WTC11 (cell line): Measurements from ENCODE around the gene CST6. TPM values are rescaled to one million over a fixed set of nuclear protein-coding genes. Genes with fewer than 3 reads are reported as not detected.
A peak's percentile ranks its signal among the peaks of the same experiment; 100 is the strongest.

Experiments used
- ATAC-seq: fragments of 200-7000 bp; cut with Tn5 transposase; 2 replicates; pipeline ENCODE4 v1.10.0; 2021; ENCODE audit warnings: mild to moderate bottlenecking, moderate library complexity
- Bru-seq: library from RNA; stranded (reverse); fragments of 400-500 nt; gene quantifications from one replicate; lab custom pipeline; 2021; lab: Mats Ljungman, UMichigan
- CTCF ChIA-PET: fragments of 300-600 bp; sonication (Branson Sonifier 250); formaldehyde crosslinking; loops from one replicate; lab custom pipeline; 2021; ENCODE audit warnings: antibody characterized with exemption; lab: Charles Lee
- POLR2A ChIA-PET: fragments of 350-600 bp; sonication (Branson Sonifier 250); formaldehyde crosslinking; loops from one replicate; lab custom pipeline; 2021; ENCODE audit warnings: antibody characterized with exemption; lab: Charles Lee
- DNase-seq: peaks from one replicate; pipeline ENCODE4 v3.0.0; 2021; ENCODE audit warnings: low spot score
- H3K27ac Mint-ChIP-seq: 2 replicates; pipeline ENCODE4 v1.8.0; 2021; ENCODE audit warnings: mixed read lengths
- H3K27me3 Mint-ChIP-seq: 2 replicates; pipeline ENCODE4 v1.8.0; 2021; ENCODE audit warnings: low read depth, mild to moderate bottlenecking, moderate library complexity, mixed read lengths
- H3K36me3 Mint-ChIP-seq: 2 replicates; pipeline ENCODE4 v1.8.0; 2021; ENCODE audit warnings: mixed read lengths
- H3K4me1 Mint-ChIP-seq: 2 replicates; pipeline ENCODE4 v1.8.0; 2022; ENCODE audit warnings: mixed read lengths
- H3K4me3 Mint-ChIP-seq: 2 replicates; pipeline ENCODE4 v1.8.0; 2021; ENCODE audit warnings: mild to moderate bottlenecking, moderate library complexity, mixed read lengths
- H3K9me3 Mint-ChIP-seq: 2 replicates; pipeline ENCODE4 v1.8.0; 2021; ENCODE audit warnings: mixed read lengths
- ATF1 ChIP-seq: sonication (generic); formaldehyde crosslinking; IDR thresholded peaks from 2 replicates; pipeline ENCODE4 v1.8.1; 2023; ENCODE audit warnings: mild to moderate bottlenecking, moderate library complexity, missing genetic modification reagents
- FOXJ3 ChIP-seq: sonication (generic); formaldehyde crosslinking; IDR thresholded peaks from 2 replicates; pipeline ENCODE4 v1.9.0; 2021; ENCODE audit warnings: missing genetic modification reagents, mild to moderate bottlenecking, borderline replicate concordance
- FOXP1 ChIP-seq: sonication (generic); formaldehyde crosslinking; IDR thresholded peaks from 2 replicates; pipeline ENCODE4 v1.8.0; 2022; ENCODE audit warnings: missing genetic modification reagents, mild to moderate bottlenecking, moderate library complexity, borderline replicate concordance
- GTF2I ChIP-seq: fragments of 250-450 bp; sonication (Bioruptor Pico); conservative IDR thresholded peaks from 2 replicates; pipeline ENCODE4 v1.4.0; 2021; ENCODE audit warnings: mild to moderate bottlenecking
- HMGA2 ChIP-seq: fragments of 250-450 bp; sonication (Bioruptor Pico); IDR thresholded peaks from 2 replicates; pipeline ENCODE4 v1.4.0; 2021; ENCODE audit warnings: mild to moderate bottlenecking, moderate library complexity
- IRF2 ChIP-seq: sonication (generic); formaldehyde crosslinking; IDR thresholded peaks from 2 replicates; pipeline ENCODE4 v1.8.0; 2022; ENCODE audit warnings: low read depth, missing genetic modification reagents, borderline replicate concordance
- NFE2L1 ChIP-seq: sonication (generic); formaldehyde crosslinking; IDR thresholded peaks from 2 replicates; pipeline ENCODE4 v1.8.1; 2023; ENCODE audit warnings: missing genetic modification reagents
- RELA ChIP-seq: sonication (generic); formaldehyde crosslinking; IDR thresholded peaks from 2 replicates; pipeline ENCODE4 v1.8.1; 2022; ENCODE audit warnings: missing genetic modification reagents, mild to moderate bottlenecking, borderline replicate concordance
- SP1 ChIP-seq: sonication (generic); formaldehyde crosslinking; conservative IDR thresholded peaks from 2 replicates; pipeline ENCODE4 v1.8.1; 2022; ENCODE audit warnings: missing genetic modification reagents
- TP53 ChIP-seq: sonication (generic); formaldehyde crosslinking; IDR thresholded peaks from 2 replicates; pipeline ENCODE4 v1.8.1; 2023; ENCODE audit warnings: mild to moderate bottlenecking, missing genetic modification reagents
- ZBTB21 ChIP-seq: sonication (generic); formaldehyde crosslinking; IDR thresholded peaks from 2 replicates; pipeline ENCODE4 v1.8.1; 2023; ENCODE audit warnings: mild to moderate bottlenecking, missing genetic modification reagents, borderline replicate concordance
- ZNF138 ChIP-seq: sonication (generic); formaldehyde crosslinking; conservative IDR thresholded peaks from 2 replicates; pipeline ENCODE4 v1.8.1; 2022; ENCODE audit warnings: mild to moderate bottlenecking, moderate library complexity, missing genetic modification reagents
- ZNF232 ChIP-seq: sonication (generic); formaldehyde crosslinking; IDR thresholded peaks from 2 replicates; pipeline ENCODE4 v1.8.0; 2022; ENCODE audit warnings: mild to moderate bottlenecking, missing genetic modification reagents
- ZNF263 ChIP-seq: sonication (generic); formaldehyde crosslinking; IDR thresholded peaks from 2 replicates; pipeline ENCODE4 v1.8.1; 2022; ENCODE audit warnings: low read depth, mild to moderate bottlenecking, moderate library complexity, missing genetic modification reagents
- ZNF423 ChIP-seq: fragments of 250-450 bp; sonication (Bioruptor Pico); IDR thresholded peaks from 2 replicates; pipeline ENCODE4 v2.1.2; 2022; ENCODE audit warnings: mild to moderate bottlenecking, moderate library complexity
- long read RNA-seq, 3 experiments: library from RNA in 1 of 3; library from capped mRNA in 1 of 3; library from polyadenylated mRNA in 1 of 3; unstranded in 2 of 3; stranded (forward) in 1 of 3; transcript quantifications; one replicate each; pipeline ENCODE4 v2.0.0, GENCODE V29; 2021
- total RNA-seq: library from RNA; stranded (reverse); gene quantifications from 3 replicates; pipeline ENCODE4 v1.2.3, GENCODE V29; 2021
- TF ChIP-seq, protein P1 (sequence below): sonication (generic); formaldehyde crosslinking; IDR thresholded peaks from 2 replicates; pipeline ENCODE4 v1.8.1; 2023; ENCODE audit warnings: mild to moderate bottlenecking, moderate library complexity, missing genetic modification reagents
- TF ChIP-seq, protein P2 (sequence below): fragments of 250-450 bp; sonication (Bioruptor Pico); IDR thresholded peaks from 2 replicates; pipeline ENCODE4 v1.8.0; 2021; ENCODE audit warnings: mild to moderate bottlenecking
- TF ChIP-seq, protein P3 (sequence below): sonication (generic); formaldehyde crosslinking; IDR thresholded peaks from 2 replicates; pipeline ENCODE4 v1.8.1; 2023; ENCODE audit warnings: mild to moderate bottlenecking, missing genetic modification reagents
- TF ChIP-seq, protein P4 (sequence below): sonication (generic); formaldehyde crosslinking; IDR thresholded peaks from 2 replicates; pipeline ENCODE4 v1.8.0; 2023; ENCODE audit warnings: mild to moderate bottlenecking, missing genetic modification reagents
- TF ChIP-seq, protein P5 (sequence below): sonication (generic); formaldehyde crosslinking; IDR thresholded peaks from 2 replicates; pipeline ENCODE4 v1.8.1; 2022; ENCODE audit warnings: mild to moderate bottlenecking, moderate library complexity, missing genetic modification reagents
- TF ChIP-seq, protein P6 (sequence below): sonication (generic); formaldehyde crosslinking; IDR thresholded peaks from 2 replicates; pipeline ENCODE4 v1.8.0; 2022; ENCODE audit warnings: mild to moderate bottlenecking, missing genetic modification reagents
- TF ChIP-seq, protein P7 (sequence below): sonication (generic); formaldehyde crosslinking; IDR thresholded peaks from 2 replicates; pipeline ENCODE4 v1.8.0; 2022; ENCODE audit warnings: mild to moderate bottlenecking, missing genetic modification reagents

Gene CST6, protein sequence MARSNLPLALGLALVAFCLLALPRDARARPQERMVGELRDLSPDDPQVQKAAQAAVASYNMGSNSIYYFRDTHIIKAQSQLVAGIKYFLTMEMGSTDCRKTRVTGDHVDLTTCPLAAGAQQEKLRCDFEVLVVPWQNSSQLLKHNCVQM
- total RNA-seq (0.72 to 2.7 TPM (median 1.9 TPM) in 3 replicates), Bru-seq, nascent RNA (not detected)
- long read RNA-seq, experiment 1: 0 reads
- long read RNA-seq, experiment 2, transcript CST6-201 (3 exons, 759 nt): major isoform, 5 of 5 reads
- long read RNA-seq, experiment 2, partial matches to known transcripts: 0 of 5 reads
- long read RNA-seq, experiment 2, other reads (novel, unspliced or antisense): 0 of 5 reads
- long read RNA-seq, experiment 3: 0 reads

DNA sequence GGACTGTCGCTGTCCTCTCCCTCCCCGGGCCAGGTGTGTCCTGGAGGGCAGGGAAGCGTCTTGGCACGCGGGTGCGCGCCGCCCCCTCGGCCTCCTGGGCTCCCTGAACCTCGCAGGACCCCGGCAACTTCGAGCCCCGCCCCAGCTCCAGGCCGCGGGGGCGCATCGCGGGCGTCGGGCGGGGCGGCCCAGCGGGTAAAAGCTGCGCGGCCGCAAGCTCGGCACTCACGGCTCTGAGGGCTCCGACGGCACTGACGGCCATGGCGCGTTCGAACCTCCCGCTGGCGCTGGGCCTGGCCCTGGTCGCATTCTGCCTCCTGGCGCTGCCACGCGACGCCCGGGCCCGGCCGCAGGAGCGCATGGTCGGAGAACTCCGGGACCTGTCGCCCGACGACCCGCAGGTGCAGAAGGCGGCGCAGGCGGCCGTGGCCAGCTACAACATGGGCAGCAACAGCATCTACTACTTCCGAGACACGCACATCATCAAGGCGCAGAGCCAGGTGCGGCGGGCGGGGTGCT lies at the start of gene CST6:
Gene CST6, plus strand, starts transcription at position 224 of the 519 bp plus-strand sequence. Its CDS starts 37 bp downstream, at position 261.
- ChIA-PET POLR2A (interaction anchor here (0.6 to 1.5 kb wide), 3 partner anchors 124 to 1246 kb away, joined by 3 read pairs; partner anchors contain the start of genes CFL1 and FIBP), CTCF (interaction anchor here (0.6 to 3.5 kb wide), 9 partner anchors 9 to 232 kb away, joined by 3 to 42 read pairs (median 10); partner anchors contain the start of genes BANF1, EIF1AD, FIBP and MUS81)
- TF ChIP-seq FOXJ3 (CRISPR knock-in tag) (no peak), ZNF138 (CRISPR knock-in tag) (peak; percentile 51; the same call in 1 of the 2 replicates), ZNF232 (CRISPR knock-in tag) (no peak), TP53 (no peak), SP1 (CRISPR knock-in tag) (0 out of 2 replicates have a peak, but pooled peaks have one; percentile 19), IRF2 (no peak), HMGA2 (CRISPR knock-in tag) (no peak), RELA (CRISPR knock-in tag) (no peak), FOXP1 (CRISPR knock-in tag) (peak; percentile 34; the same call in 1 of the 2 replicates), ATF1 (CRISPR knock-in tag) (no peak), ZNF263 (CRISPR knock-in tag) (0 out of 2 replicates have a peak, but pooled peaks have one; percentile 29), ZBTB21 (0 out of 2 replicates have a peak, but pooled peaks have one; percentile 41), NFE2L1 (no peak), GTF2I (CRISPR knock-in tag) (no peak), ZNF423 (CRISPR knock-in tag) (no peak)
- TF ChIP-seq, protein P1, sequence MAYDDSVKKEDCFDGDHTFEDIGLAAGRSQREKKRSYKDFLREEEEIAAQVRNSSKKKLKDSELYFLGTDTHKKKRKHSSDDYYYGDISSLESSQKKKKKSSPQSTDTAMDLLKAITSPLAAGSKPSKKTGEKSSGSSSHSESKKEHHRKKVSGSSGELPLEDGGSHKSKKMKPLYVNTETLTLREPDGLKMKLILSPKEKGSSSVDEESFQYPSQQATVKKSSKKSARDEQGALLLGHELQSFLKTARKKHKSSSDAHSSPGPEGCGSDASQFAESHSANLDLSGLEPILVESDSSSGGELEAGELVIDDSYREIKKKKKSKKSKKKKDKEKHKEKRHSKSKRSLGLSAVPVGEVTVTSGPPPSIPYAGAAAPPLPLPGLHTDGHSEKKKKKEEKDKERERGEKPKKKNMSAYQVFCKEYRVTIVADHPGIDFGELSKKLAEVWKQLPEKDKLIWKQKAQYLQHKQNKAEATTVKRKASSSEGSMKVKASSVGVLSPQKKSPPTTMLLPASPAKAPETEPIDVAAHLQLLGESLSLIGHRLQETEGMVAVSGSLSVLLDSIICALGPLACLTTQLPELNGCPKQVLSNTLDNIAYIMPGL (CRISPR knock-in tag): peak; percentile 36; the same call in 1 of the 2 replicates
- TF ChIP-seq, protein P2, sequence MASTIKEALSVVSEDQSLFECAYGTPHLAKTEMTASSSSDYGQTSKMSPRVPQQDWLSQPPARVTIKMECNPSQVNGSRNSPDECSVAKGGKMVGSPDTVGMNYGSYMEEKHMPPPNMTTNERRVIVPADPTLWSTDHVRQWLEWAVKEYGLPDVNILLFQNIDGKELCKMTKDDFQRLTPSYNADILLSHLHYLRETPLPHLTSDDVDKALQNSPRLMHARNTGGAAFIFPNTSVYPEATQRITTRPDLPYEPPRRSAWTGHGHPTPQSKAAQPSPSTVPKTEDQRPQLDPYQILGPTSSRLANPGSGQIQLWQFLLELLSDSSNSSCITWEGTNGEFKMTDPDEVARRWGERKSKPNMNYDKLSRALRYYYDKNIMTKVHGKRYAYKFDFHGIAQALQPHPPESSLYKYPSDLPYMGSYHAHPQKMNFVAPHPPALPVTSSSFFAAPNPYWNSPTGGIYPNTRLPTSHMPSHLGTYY (CRISPR knock-in tag): no peak
- TF ChIP-seq, protein P3, sequence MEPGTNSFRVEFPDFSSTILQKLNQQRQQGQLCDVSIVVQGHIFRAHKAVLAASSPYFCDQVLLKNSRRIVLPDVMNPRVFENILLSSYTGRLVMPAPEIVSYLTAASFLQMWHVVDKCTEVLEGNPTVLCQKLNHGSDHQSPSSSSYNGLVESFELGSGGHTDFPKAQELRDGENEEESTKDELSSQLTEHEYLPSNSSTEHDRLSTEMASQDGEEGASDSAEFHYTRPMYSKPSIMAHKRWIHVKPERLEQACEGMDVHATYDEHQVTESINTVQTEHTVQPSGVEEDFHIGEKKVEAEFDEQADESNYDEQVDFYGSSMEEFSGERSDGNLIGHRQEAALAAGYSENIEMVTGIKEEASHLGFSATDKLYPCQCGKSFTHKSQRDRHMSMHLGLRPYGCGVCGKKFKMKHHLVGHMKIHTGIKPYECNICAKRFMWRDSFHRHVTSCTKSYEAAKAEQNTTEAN (CRISPR knock-in tag): no peak
- TF ChIP-seq, protein P4, sequence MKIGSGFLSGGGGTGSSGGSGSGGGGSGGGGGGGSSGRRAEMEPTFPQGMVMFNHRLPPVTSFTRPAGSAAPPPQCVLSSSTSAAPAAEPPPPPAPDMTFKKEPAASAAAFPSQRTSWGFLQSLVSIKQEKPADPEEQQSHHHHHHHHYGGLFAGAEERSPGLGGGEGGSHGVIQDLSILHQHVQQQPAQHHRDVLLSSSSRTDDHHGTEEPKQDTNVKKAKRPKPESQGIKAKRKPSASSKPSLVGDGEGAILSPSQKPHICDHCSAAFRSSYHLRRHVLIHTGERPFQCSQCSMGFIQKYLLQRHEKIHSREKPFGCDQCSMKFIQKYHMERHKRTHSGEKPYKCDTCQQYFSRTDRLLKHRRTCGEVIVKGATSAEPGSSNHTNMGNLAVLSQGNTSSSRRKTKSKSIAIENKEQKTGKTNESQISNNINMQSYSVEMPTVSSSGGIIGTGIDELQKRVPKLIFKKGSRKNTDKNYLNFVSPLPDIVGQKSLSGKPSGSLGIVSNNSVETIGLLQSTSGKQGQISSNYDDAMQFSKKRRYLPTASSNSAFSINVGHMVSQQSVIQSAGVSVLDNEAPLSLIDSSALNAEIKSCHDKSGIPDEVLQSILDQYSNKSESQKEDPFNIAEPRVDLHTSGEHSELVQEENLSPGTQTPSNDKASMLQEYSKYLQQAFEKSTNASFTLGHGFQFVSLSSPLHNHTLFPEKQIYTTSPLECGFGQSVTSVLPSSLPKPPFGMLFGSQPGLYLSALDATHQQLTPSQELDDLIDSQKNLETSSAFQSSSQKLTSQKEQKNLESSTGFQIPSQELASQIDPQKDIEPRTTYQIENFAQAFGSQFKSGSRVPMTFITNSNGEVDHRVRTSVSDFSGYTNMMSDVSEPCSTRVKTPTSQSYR (CRISPR knock-in tag): no peak
- TF ChIP-seq, protein P5, sequence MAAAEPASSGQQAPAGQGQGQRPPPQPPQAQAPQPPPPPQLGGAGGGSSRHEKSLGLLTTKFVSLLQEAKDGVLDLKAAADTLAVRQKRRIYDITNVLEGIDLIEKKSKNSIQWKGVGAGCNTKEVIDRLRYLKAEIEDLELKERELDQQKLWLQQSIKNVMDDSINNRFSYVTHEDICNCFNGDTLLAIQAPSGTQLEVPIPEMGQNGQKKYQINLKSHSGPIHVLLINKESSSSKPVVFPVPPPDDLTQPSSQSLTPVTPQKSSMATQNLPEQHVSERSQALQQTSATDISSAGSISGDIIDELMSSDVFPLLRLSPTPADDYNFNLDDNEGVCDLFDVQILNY: no peak; the same call in 1 of the 2 replicates
- TF ChIP-seq, protein P6, sequence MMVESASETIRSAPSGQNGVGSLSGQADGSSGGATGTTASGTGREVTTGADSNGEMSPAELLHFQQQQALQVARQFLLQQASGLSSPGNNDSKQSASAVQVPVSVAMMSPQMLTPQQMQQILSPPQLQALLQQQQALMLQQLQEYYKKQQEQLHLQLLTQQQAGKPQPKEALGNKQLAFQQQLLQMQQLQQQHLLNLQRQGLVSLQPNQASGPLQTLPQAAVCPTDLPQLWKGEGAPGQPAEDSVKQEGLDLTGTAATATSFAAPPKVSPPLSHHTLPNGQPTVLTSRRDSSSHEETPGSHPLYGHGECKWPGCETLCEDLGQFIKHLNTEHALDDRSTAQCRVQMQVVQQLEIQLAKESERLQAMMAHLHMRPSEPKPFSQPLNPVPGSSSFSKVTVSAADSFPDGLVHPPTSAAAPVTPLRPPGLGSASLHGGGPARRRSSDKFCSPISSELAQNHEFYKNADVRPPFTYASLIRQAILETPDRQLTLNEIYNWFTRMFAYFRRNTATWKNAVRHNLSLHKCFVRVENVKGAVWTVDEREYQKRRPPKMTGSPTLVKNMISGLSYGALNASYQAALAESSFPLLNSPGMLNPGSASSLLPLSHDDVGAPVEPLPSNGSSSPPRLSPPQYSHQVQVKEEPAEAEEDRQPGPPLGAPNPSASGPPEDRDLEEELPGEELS (CRISPR knock-in tag): peak; percentile 49; the same call in 1 of the 2 replicates
- TF ChIP-seq, protein P7, sequence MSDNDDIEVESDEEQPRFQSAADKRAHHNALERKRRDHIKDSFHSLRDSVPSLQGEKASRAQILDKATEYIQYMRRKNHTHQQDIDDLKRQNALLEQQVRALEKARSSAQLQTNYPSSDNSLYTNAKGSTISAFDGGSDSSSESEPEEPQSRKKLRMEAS (CRISPR knock-in tag): peak; percentile 75; the same call in 1 of the 2 replicates
- ATAC-seq (peak; percentile 41), DNase-seq (peak; percentile 59)
- Mint-ChIP-seq H3K4me3 (peak within 1 kb of the TSS; percentile 30; the same call in 1 of the 2 replicates), H3K9me3 (no peaks in the 10 kb centered on the region), H3K27ac (no peak within 1 kb of the TSS), H3K36me3 (no peaks in the 10 kb centered on the region), H3K27me3 (peaks cover 22% of the 10 kb centered on the region), H3K4me1 (peaks cover 4% of the 10 kb centered on the region; the same call in 1 of the 2 replicates)
